ENCODE results near the gene RRBP1. TPM values are rescaled to one million over a fixed set of nuclear protein-coding genes. Genes with fewer than 3 reads are reported as not detected.

RRBP1 gene
- total RNA-seq, 4 donors from 2014 or later, result 76.5 to 162 (median 83.9) TPM

- no peaks in the 10 kb centered on the region for H3K9me3 ChIP-seq
- H3K27me3 ChIP-seq, result no peaks in the 10 kb centered on the region
- TF ChIP-seq POLR2A (IDR thresholded peaks at IDR 0.05) (no peak), EP300 (IDR thresholded peaks at IDR 0.05) (no peak), CTCF (IDR thresholded peaks at IDR 0.05) (no peak)
- WGBS, 2 donors, result 62 to 81% methylated on average over 5 of the region's 5 CpGs
- no peak overlapping the region for H3K27ac ChIP-seq
- no peak for DNase-seq (ENCODE audit: low spot score in 2 of 2)
- H3K36me3 ChIP-seq, result peaks cover 0 to 43% (median 0%) of the 10 kb centered on the region in 3 donors
- peaks cover 0 to 31% (median 0%) of the 10 kb centered on the region in 4 donors for H3K4me1 ChIP-seq
- no peak overlapping the region for H3K4me3 ChIP-seq
These were observed 76.8 kb downstream of the RRBP1 start for GRCh38 chr20:17605131-17605660.

GRCh38 chr20:17602493-17602892, 79.5 kb downstream of the RRBP1 start:
- Histone ChIP-seq H3K9me3 (no peaks in the 10 kb centered on the region), H3K4me3 (no peak overlapping the region), H3K27me3 (no peaks in the 10 kb centered on the region), H3K27ac (no peak overlapping the region), H3K36me3 (peaks cover 0 to 34% (median 0%) of the 10 kb centered on the region in 3 donors), H3K4me1 (peaks cover 0 to 33% (median 0%) of the 10 kb centered on the region in 4 donors)
- no peak for TF ChIP-seq EP300 (IDR thresholded peaks at IDR 0.05)
- no peak for TF ChIP-seq CTCF (IDR thresholded peaks at IDR 0.05)
- TF ChIP-seq POLR2A (IDR thresholded peaks at IDR 0.05), result no peak
- DNase-seq (ENCODE audit: low spot score in 2 of 2), result no peak
- 97 to 98% methylated on average over 4 of the region's 4 CpGs for WGBS, 2 donors

- TF ChIP-seq EP300 (IDR thresholded peaks at IDR 0.05) (no peak), CTCF (IDR thresholded peaks at IDR 0.05) (no peak), POLR2A (IDR thresholded peaks at IDR 0.05) (no peak)
- no peak for DNase-seq (ENCODE audit: low spot score in 2 of 2)
- no peaks in the 10 kb centered on the region for H3K27me3 ChIP-seq
- H3K9me3 ChIP-seq, result no peaks in the 10 kb centered on the region
- H3K36me3 ChIP-seq, result peaks cover 0 to 31% (median 0%) of the 10 kb centered on the region in 3 donors
- 76 to 80% methylated on average over 4 of the region's 4 CpGs for WGBS, 2 donors
- H3K4me3 ChIP-seq, result no peak overlapping the region
- H3K4me1 ChIP-seq, result peaks cover 0 to 33% (median 0%) of the 10 kb centered on the region in 4 donors
- no peak overlapping the region for H3K27ac ChIP-seq
These were observed 80.1 kb downstream of the RRBP1 start for GRCh38 chr20:17601957-17602356.

- no peak for TF ChIP-seq CTCF (IDR thresholded peaks at IDR 0.05)
- no peak overlapping the region for H3K4me3 ChIP-seq
- peaks cover 0 to 14% (median 0%) of the 10 kb centered on the region in 3 donors for H3K36me3 ChIP-seq
- no peak overlapping the region for H3K27ac ChIP-seq
- H3K4me1 ChIP-seq, result peaks cover 0 to 58% (median 6%) of the 10 kb centered on the region in 4 donors
- DNase-seq (ENCODE audit: low spot score in 2 of 2), result no peak
- H3K27me3 ChIP-seq, result no peaks in the 10 kb centered on the region
- no peaks in the 10 kb centered on the region for H3K9me3 ChIP-seq
- WGBS, 2 donors, result 80 to 94% methylated on average over 1 of the region's 1 CpG
These were observed 84.0 kb downstream of the RRBP1 start for GRCh38 chr20:17598013-17598550.

- 73 to 83% methylated on average over 2 of the region's 2 CpGs for WGBS, 2 donors
- Histone ChIP-seq H3K4me3 (no peak overlapping the region), H3K4me1 (peaks cover 0 to 60% (median 6%) of the 10 kb centered on the region in 4 donors)
These were observed 86.2 kb downstream of the RRBP1 start for GRCh38 chr20:17595856-17596255.

More at GRCh38 chr20:17595856-17596255, 86.2 kb downstream of the RRBP1 start:
- Histone ChIP-seq H3K27me3 (no peaks in the 10 kb centered on the region), H3K27ac (no peak overlapping the region), H3K9me3 (no peaks in the 10 kb centered on the region), H3K36me3 (peaks cover 0 to 4% (median 0%) of the 10 kb centered on the region in 3 donors)
- TF ChIP-seq POLR2A (IDR thresholded peaks at IDR 0.05) (no peak), EP300 (IDR thresholded peaks at IDR 0.05) (no peak)
- DNase-seq (ENCODE audit: low spot score in 2 of 2), result no peak
